Measurements from ENCODE around the gene SMURF1.
"Not testable (repeated sequence)": the region's sequence is repeated elsewhere in the genome, so short reads cannot be mapped to it uniquely, and the experiment has no call there.

Gene SMURF1

GRCh38 chr7:99054781-99055180, 89.1 kb downstream of the SMURF1 start:
- DNase-seq (ENCODE audit: low read depth in 2 of 2): no peak

GRCh38 chr7:99050971-99051370, 92.9 kb downstream of the SMURF1 start:
- no peak for DNase-seq (ENCODE audit: low read depth in 2 of 2)

DNA sequence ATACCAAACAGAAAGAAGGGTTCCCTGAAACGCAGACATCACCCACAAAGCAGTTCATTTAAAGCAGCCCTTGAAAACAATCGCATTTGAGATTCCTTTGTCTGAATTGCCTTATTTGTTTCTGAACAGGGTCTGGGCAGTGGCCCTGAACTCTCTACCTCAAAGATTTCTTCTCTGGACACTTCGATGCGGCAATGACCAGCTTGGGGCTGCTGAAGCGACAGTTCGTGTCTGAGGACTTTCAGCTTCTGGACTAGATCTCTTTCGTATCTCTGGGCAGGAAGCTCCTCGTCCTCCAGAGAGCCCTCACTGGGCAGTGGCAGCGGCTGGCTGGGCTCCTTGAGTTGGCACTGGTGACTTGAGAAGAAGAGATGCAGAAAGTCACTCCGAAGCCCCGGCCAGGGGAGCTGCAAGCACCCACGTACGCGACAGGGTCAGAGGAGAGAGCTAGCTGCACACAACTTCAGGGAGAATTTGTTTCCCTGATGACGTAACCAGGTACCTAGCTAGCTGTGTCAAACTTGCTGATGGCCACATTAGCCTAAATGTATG, 96.3 kb downstream of the SMURF1 start:
- no peak for DNase-seq (ENCODE audit: low read depth in 2 of 2)

- DNase-seq (ENCODE audit: low read depth in 2 of 2): no peak
These were observed 97.2 kb downstream of the SMURF1 start for GRCh38 chr7:99046722-99047121.

DNA sequence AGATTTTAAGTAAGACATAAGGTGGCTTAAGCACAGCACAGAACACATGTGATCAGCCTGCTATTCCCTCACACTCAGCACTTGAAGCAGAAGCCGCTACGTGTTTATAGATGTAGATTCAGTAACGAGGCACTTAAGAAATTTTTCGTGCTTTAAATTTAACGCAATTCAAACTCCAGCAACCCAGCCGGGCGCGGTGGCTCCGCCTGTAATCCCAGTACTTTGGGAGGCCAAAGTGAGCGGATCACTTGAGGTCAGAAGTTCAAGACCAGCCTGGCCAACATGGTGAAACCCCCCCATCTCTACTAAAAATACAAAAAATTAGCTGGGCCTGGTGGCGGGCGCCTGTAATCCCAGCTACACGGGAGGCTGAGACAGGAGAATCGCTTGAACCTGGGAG, 97.6 kb downstream of the SMURF1 start:
- DNase-seq (ENCODE audit: low read depth in 2 of 2): not testable (repeated sequence)

- not testable (repeated sequence) for DNase-seq (ENCODE audit: low read depth in 2 of 2)
These were observed 99.0 kb downstream of the SMURF1 start for GRCh38 chr7:99044858-99045257.

GRCh38 chr7:99042957-99043356, 101.0 kb downstream of the SMURF1 start:
- no peak for DNase-seq (ENCODE audit: low read depth in 2 of 2)

DNA sequence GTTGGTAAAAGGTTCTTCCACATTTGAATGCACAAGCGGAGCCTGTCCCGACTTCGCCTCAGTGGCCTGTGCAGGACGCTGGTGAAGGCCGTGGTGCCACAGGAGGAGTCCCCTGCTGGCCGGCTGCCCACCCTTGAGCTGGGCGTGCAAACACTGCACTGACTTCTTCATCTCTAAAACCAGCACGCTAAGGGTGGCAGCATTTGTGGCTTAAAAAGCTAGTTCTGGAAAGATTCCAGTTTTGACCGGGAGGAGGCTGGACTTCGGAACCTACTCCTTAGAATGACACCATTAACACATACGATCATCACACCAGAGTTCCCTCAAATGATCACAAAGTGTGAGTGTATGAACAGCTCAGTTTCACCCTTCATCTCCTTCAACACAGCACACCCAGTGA, 102.4 kb downstream of the SMURF1 start:
- DNase-seq (ENCODE audit: low read depth in 2 of 2): no peak

GRCh38 chr7:99040104-99040958, 103.6 kb downstream of the SMURF1 start:
- DNase-seq (ENCODE audit: low read depth in 2 of 2): peak; percentile 14 to 29

DNA sequence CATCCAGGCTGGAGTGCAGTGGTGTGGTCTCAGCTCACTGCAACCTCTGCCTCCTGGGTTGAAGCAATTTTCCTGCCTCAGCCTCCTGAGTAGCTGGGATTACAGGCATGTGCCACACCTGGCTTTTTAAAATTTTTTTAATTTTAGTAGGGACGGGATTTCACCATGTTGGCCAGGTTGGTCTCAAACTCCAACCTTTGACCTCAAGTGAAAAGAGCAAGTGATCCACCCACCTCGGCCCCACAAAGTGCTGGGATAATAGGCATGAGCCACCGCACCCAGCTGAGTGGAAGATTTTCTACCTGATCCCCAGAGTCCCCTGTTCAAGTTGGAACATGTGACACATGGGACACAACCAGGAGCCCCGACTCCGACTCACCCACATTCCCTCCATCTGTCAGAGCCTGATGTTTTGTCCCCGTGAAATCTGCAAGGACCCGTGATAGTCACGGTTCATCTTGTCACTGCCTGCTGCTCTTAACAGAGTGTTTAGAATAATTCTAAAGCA, 104.5 kb downstream of the SMURF1 start:
- no peak for DNase-seq (ENCODE audit: low read depth in 2 of 2)

DNA sequence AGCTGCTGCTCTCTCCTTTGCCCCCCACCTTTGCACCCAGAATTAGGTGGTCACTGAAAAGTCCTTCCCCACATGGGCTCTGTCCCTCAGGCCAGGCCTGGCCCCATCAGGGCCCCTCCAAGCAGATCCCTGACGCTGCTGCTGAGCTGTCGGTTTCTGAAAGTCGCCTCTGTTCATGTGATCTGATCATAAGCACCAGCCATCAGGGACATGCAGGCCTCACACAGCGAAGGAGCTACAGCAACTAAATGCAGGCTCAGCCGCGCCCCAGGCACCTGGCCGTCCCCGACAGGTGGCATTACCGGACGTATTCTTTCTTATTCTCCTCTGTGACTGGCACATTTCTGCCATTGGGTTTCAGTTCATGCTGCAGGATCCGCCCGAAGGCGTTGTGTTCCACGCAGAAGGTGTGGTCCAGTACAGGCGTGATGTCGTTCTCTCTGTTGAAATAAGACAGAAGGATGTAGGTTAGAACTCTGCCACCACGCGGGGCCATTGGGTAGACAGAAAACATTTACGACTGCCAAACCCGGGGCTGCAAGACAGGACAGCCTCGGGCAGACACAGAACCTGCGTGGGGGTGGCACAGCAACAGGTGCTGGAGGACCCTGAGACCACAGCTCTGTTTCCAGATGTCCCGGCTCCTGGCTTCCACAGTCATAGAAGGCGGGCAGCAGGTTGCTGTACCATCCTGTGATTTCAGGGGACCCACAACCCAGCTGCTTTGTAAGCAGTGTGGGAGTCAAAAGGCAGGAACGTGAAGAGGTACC, 105.6 kb downstream of the SMURF1 start:
- DNase-seq (ENCODE audit: low read depth in 2 of 2): no peak

DNA sequence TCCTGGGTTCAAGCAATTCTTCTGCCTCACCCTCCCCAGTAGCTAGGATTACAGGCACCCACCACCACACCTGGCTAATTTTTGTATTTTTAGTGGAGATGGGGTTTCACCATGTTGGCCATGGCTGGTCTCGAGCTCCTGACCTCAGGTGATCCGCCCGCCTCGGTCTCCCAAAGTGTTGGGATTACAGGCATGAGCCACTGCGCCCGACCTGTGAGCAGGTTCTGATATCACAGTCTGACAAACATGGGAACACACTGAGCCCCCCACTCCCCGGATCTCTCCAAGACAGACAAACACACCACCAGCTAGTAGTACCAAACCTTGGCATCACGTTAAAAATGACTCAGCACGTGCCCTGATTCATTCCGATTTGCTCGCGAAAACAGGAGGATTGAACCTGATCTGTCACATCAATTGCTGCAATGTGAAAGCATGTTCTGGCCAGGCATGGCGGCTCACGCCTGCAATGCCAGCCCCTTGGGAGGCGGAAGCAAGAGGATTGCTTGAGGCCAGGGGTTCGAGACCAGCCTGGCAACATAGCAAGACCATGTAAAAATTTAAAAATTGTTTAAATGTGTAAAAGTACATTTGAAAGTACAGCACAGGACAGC, 106.5 kb downstream of the SMURF1 start:
- no peak for DNase-seq (ENCODE audit: low read depth in 2 of 2)

DNA sequence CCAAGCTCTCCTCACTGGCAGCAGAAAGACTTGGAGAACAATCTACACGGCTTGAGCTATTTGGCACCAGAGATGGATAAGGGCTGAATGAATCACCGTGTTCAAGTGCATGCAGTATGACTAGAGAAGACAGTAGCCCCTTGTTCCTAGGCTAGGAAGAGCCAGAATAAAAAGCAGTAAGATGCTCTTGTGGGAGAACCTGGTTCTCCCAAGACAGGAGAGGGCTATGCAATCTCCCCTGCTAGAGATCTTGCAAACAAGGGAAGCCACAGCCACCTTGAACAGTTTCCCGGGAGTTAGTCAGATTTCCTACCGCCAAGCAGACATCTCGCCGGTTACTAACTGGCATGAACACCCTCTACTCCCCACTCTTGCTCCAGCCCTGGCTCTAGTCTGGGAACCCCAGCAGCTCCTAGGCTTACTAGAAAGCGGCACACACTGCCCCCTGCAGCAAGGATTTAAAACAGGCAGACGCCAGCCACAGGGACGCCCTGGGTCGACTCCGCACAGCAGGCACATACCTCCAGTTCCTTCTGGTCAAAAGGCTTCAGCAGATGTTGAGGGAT, 107.3 kb downstream of the SMURF1 start:
- DNase-seq (ENCODE audit: low read depth in 2 of 2): no peak

DNA sequence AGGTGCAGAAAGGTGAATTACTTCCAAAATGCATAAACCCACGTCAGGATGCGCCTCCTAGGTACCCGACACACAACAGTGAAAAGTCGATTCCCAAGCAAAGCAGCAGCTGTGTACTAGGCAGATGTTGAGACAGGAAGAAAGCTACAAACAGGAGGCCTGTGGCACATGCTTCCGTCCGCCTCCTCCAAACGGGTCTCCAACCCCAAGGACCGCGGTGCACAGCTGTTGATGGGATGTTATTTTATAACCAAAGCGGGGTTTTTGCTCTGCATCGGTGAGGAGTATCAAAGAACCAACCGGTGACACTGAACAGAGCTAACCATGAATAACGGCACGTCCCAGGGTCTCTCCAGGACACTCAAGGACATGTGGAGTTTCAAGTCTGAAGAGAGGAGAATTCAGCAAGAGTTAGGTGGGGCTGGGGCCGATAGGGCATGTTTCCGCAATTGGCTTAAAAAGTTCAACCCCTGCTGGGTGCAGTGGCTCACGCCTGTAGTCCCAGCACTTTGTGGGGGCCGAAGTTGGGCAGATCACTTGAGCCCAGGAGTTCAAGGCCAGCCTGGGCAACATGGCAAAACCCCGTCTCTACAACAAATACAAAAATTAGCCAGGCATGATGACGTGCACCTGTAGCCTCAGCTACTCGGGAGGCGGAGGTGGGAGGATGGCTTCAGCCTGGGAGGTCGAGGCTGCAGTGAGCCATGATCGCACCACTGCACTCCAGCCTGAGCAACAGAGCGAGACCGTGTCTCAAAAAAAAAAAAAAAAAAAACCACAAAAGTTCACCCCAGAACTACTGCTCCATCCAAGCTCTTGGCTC, 108.0 kb downstream of the SMURF1 start:
- DNase-seq (ENCODE audit: low read depth in 2 of 2): no peak

GRCh38 chr7:99034932-99035722, 108.8 kb downstream of the SMURF1 start:
- no peak for DNase-seq (ENCODE audit: low read depth in 2 of 2)

- no peak for DNase-seq (ENCODE audit: low read depth in 2 of 2)
These were observed 110.1 kb downstream of the SMURF1 start for GRCh38 chr7:99033765-99034164.

- DNase-seq (ENCODE audit: low read depth in 2 of 2): no peak
These were observed 111.0 kb downstream of the SMURF1 start for GRCh38 chr7:99032928-99033327.

GRCh38 chr7:99031496-99031895, 112.4 kb downstream of the SMURF1 start:
- no peak for DNase-seq (ENCODE audit: low read depth in 2 of 2)

DNA sequence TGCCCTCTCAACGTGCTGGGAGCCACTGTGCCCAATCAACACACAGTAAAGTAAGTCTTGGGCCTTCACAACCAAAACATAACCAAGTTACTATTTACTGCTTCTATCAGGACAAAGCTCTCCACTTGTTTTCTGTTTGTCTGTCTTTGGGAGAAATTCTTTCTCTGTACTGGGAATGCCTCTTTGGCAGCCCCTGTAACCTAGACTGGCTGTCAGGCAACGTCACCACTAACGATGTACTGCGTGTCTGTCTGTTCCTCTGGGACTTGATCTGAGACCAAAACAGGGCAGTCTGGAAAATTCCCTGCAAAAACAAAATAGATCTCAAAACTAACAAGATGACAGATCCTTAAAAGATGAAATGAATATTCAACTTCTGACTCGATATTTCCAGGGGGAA, 113.0 kb downstream of the SMURF1 start:
- DNase-seq (ENCODE audit: low read depth in 2 of 2): no peak

- DNase-seq (ENCODE audit: low read depth in 2 of 2): no peak
These were observed 113.5 kb downstream of the SMURF1 start for GRCh38 chr7:99030457-99030856.
